NT2/D1 (cell line): ENCODE data around the gene TSPAN9.

Experiments used
- YY1 ChIP-seq: IDR thresholded peaks from 2 replicates; pipeline ENCODE4 v1.6.1; 2011; ENCODE audit not compliant: insufficient read length, insufficient read depth
- ZNF274 ChIP-seq: IDR thresholded peaks from 2 replicates; pipeline ENCODE4 v1.6.1; 2011; ENCODE audit warnings: mild to moderate bottlenecking, low read depth, low read length

- TF ChIP-seq ZNF274, result no peak
- TF ChIP-seq YY1, result no peak
Observed at GRCh38 chr12:3168223-3169221, 91.3 kb downstream of the TSPAN9 start.
